NCI-H460 (cell line): Measurements from ENCODE around the gene PRMT2. TPM values are rescaled to one million over a fixed set of nuclear protein-coding genes. Genes with fewer than 3 reads are reported as not detected.
"Not testable (repeated sequence)": the region's sequence is repeated elsewhere in the genome, so short reads cannot be mapped to it uniquely, and the experiment has no call there.

Source experiments
- DNase-seq: peaks from one replicate; pipeline ENCODE4 v3.0.0-alpha.2; 2016; ENCODE audit warnings: low read depth; ENCODE audit errors: extremely low read depth
- total RNA-seq: library from RNA; depleted of rRNA; stranded (reverse); fragments of >200 nt; shearing (Covaris generic); gene quantifications from 2 replicates; pipeline ENCODE4 v1.2.3, GENCODE V29; 2014; rRNA removed

PRMT2 gene
- total RNA-seq, 1 experiment from 2014 or later = 40.4 TPM

- no peak for DNase-seq
Measured at GRCh38 chr21:46666941-46667740, 31.7 kb downstream of the PRMT2 start.

GRCh38 chr21:46667741-46668380 is 32.4 kb downstream of the PRMT2 start:
- DNase-seq = peak; percentile 65

- no peak for DNase-seq
Measured at GRCh38 chr21:46668381-46668780, 32.9 kb downstream of the PRMT2 start.

- DNase-seq = not testable (repeated sequence)
Measured at GRCh38 chr21:46668904-46669303, 33.4 kb downstream of the PRMT2 start.

- no peak for DNase-seq
Measured at GRCh38 chr21:46674430-46675007, 39.0 kb downstream of the PRMT2 start.

- no peak for DNase-seq
Measured at GRCh38 chr21:46675595-46676280, 40.3 kb downstream of the PRMT2 start.

- DNase-seq = not testable (repeated sequence)
Measured at GRCh38 chr21:46676542-46676941, 41.1 kb downstream of the PRMT2 start.

GRCh38 chr21:46681593-46681992 is 46.1 kb downstream of the PRMT2 start:
- not testable (repeated sequence) for DNase-seq

GRCh38 chr21:46698652-46699051 is 63.2 kb downstream of the PRMT2 start:
- not testable (repeated sequence) for DNase-seq

- DNase-seq = not testable (repeated sequence)
Measured at GRCh38 chr21:46699104-46699503, 63.6 kb downstream of the PRMT2 start.

Other genes with a start within 250 kb of the PRMT2 start
- 13.7 and 14.8 TPM in 2 replicates for gene DIP2A, start 176.8 kb upstream of the PRMT2 start, total RNA-seq
- not detected in 2 replicates for gene S100B, start 30.6 kb upstream of the PRMT2 start, total RNA-seq